Measurements from ENCODE around the gene GRID1. TPM values are rescaled to one million over a fixed set of nuclear protein-coding genes. Genes with fewer than 3 reads are reported as not detected.

The GRID1 gene
- polyA plus RNA-seq, 1 of the 3 experiments (the other 2 are of a cell fraction) = 0.13 TPM

- ChIA-PET POLR2A (no interaction called here), CTCF (interaction anchor here (1.9 kb wide), 1 partner anchor 17 kb away, joined by 5 read pairs; no protein-coding TSS in a partner anchor)
Measured at GRCh38 chr10:85978566-85979358, 387.8 kb downstream of the GRID1 start.

GRCh38 chr10:85977642-85978041 is 389.0 kb downstream of the GRID1 start:
- H3K79me2 ChIP-seq (ENCODE audit: insufficient read depth) = no peaks in the 10 kb centered on the region
- ChIA-PET POLR2A (no interaction called here), CTCF (interaction anchor here (0.7 to 1.9 kb wide), 3 partner anchors 11 to 19 kb away, joined by 3 to 5 read pairs (median 3); no protein-coding TSS in a partner anchor)
- no peaks in the 10 kb centered on the region for H4K20me1 ChIP-seq (ENCODE audit: insufficient read depth)
- H3F3A ChIP-seq (replicated peaks; ENCODE audit: insufficient read depth) = no peaks in the 10 kb centered on the region
- H3K4me3 ChIP-seq (ENCODE audit: low read depth in 2 of 2, low read length in 1 of 2) = no peak overlapping the region
- H3K9me2 ChIP-seq = no peaks in the 10 kb centered on the region
- H3K27ac ChIP-seq (ENCODE audit: low read depth in 2 of 2, low read length in 1 of 2) = no peak overlapping the region
- no peaks in the 10 kb centered on the region for H3K36me3 ChIP-seq (replicated peaks in 1 of 2; ENCODE audit: control insufficient read depth in 1 of 2, insufficient read depth in 2 of 2, low read length in 1 of 2)
- H3K9ac ChIP-seq = no peak overlapping the region
- WGBS (ENCODE audit: low lambda C conversion rate) = 33% methylated on average over 3 of the region's 6 CpGs
- H3K4me2 ChIP-seq = no peak overlapping the region
- H3K9me3 ChIP-seq = no peaks in the 10 kb centered on the region
- no peak overlapping the region for H2AFZ ChIP-seq (ENCODE audit: low read depth)
- DNase-seq = no peak
- no peaks in the 10 kb centered on the region for H3K27me3 ChIP-seq (ENCODE audit: insufficient read depth)
- no peaks in the 10 kb centered on the region for H3K4me1 ChIP-seq (ENCODE audit: control insufficient read depth in 1 of 2, insufficient read depth in 2 of 2, low read depth in 1 of 2, low read length in 1 of 2)
- TF ChIP-seq ELF1 (IDR thresholded peaks at IDR 0.05) (no peak), TEAD4 (IDR thresholded peaks at IDR 0.05; ENCODE audit: borderline replicate concordance, insufficient read depth) (no peak), FOXJ3 (CRISPR knock-in tag; IDR thresholded peaks at IDR 0.05) (no peak), TCF12 (IDR thresholded peaks at IDR 0.05) (no peak), CTCF (IDR thresholded peaks at IDR 0.05) (no peak), SIN3A (IDR thresholded peaks at IDR 0.05; ENCODE audit: borderline replicate concordance, low read depth, low read length) (no peak), FOXM1 (IDR thresholded peaks at IDR 0.05; ENCODE audit: low read depth) (no peak), IRF3 (IDR thresholded peaks at IDR 0.05; ENCODE audit: low read depth, low read length) (no peak), REST (IDR thresholded peaks at IDR 0.05; ENCODE audit: low read depth, low read length) (no peak), NRF1 (IDR thresholded peaks at IDR 0.05; ENCODE audit: low read depth, low read length) (no peak), NFIC (IDR thresholded peaks at IDR 0.05; ENCODE audit: borderline replicate concordance) (no peak), PBX3 (IDR thresholded peaks at IDR 0.05) (no peak), JUND (IDR thresholded peaks at IDR 0.05) (no peak), GATA2 (CRISPR knock-in tag; IDR thresholded peaks at IDR 0.05) (no peak), EZH2phosphoT487 (IDR thresholded peaks at IDR 0.05; ENCODE audit: borderline replicate concordance, low read depth) (no peak)
- TF ChIP-seq, protein P1, sequence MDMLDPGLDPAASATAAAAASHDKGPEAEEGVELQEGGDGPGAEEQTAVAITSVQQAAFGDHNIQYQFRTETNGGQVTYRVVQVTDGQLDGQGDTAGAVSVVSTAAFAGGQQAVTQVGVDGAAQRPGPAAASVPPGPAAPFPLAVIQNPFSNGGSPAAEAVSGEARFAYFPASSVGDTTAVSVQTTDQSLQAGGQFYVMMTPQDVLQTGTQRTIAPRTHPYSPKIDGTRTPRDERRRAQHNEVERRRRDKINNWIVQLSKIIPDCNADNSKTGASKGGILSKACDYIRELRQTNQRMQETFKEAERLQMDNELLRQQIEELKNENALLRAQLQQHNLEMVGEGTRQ (IDR thresholded peaks at IDR 0.05; ENCODE audit: borderline replicate concordance, low read depth, low read length) = no peak

More at GRCh38 chr10:85978566-85979358, 387.8 kb downstream of the GRID1 start:
- no peak overlapping the region for H3K4me3 ChIP-seq (ENCODE audit: low read depth in 2 of 2, low read length in 1 of 2)
- no peaks in the 10 kb centered on the region for H4K20me1 ChIP-seq (ENCODE audit: insufficient read depth)
- no peaks in the 10 kb centered on the region for H3K79me2 ChIP-seq (ENCODE audit: insufficient read depth)
- no peaks in the 10 kb centered on the region for H3K27me3 ChIP-seq (ENCODE audit: insufficient read depth)
- no peaks in the 10 kb centered on the region for H3K9me2 ChIP-seq
- H3K4me2 ChIP-seq = no peak overlapping the region
- WGBS (ENCODE audit: low lambda C conversion rate) = 6% methylated on average over 2 of the region's 2 CpGs
- H2AFZ ChIP-seq (ENCODE audit: low read depth) = no peak overlapping the region
- no peak overlapping the region for H3K27ac ChIP-seq (ENCODE audit: low read depth in 2 of 2, low read length in 1 of 2)
- no peaks in the 10 kb centered on the region for H3K9me3 ChIP-seq
- no peaks in the 10 kb centered on the region for H3K36me3 ChIP-seq (replicated peaks in 1 of 2; ENCODE audit: control insufficient read depth in 1 of 2, insufficient read depth in 2 of 2, low read length in 1 of 2)
- no peak overlapping the region for H3K9ac ChIP-seq
- DNase-seq = no peak
- no peaks in the 10 kb centered on the region for H3K4me1 ChIP-seq (ENCODE audit: control insufficient read depth in 1 of 2, insufficient read depth in 2 of 2, low read depth in 1 of 2, low read length in 1 of 2)
- TF ChIP-seq EP300 (IDR thresholded peaks at IDR 0.05; ENCODE audit: borderline replicate concordance in 1 of 2, low read depth in 1 of 2, low read length in 1 of 2) (no peak), MEF2A (IDR thresholded peaks at IDR 0.05; ENCODE audit: borderline replicate concordance, low read depth) (no peak), MXI1 (IDR thresholded peaks at IDR 0.05; ENCODE audit: low read depth, low read length) (no peak), CHD2 (IDR thresholded peaks at IDR 0.05; ENCODE audit: low read length, partially characterized antibody) (no peak)
- no peaks in the 10 kb centered on the region for H3F3A ChIP-seq (replicated peaks; ENCODE audit: insufficient read depth)
